Retinal pigment epithelial cell (primary cell): ENCODE data around the gene EMX1.

Experiments
- DNase-seq: peaks from one replicate; pipeline ENCODE4 v3.0.0-alpha.2; 2010; ENCODE audit warnings: low read depth
- H3K4me3 ChIP-seq: 2 replicates; pipeline ENCODE4 v1.5.1; 2011; ENCODE audit warnings: mild to moderate bottlenecking, low read length, control low read depth, moderate library complexity
- TF ChIP-seq, protein P1 (sequence below): conservative IDR thresholded peaks from 2 replicates; pipeline ENCODE4 v1.5.1; 2011; ENCODE audit warnings: low read depth, low read length, control low read depth, inconsistent platforms

The EMX1 gene

DNA sequence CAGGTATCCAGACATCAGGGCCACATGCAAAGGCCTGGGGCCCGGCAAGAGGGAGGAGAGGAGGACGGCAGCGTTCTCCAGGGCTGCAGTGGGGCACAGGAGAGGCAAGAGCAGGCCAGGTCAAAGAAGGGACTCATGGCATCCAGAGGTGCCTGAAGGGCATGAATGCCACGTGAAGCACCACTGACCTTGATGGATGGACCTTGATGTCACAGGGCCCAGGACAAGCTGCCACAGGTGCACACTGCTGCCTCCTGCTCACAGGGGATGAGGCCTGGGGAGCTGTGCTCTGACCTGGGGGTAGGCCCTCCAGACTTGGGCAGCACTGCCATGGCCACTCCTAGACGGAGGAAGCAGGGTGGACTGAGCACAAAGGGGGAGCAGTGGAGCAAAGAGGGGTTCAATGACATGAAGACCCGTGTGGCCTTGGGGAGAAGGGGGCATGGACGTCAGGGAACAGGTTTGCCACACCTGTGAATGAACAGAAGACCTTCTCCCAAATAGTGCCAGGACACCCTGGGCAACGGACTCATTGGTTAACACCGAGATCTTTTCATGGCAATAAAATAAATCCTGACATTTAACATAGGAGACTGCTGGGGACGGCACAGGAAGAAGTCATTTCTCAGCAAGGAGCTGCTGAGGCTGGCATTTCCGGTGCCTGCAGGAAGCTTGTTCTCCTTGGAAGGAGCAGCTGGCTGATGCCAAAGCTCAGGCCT lies 65.6 kb downstream of the EMX1 start:
- TF ChIP-seq, protein P1, sequence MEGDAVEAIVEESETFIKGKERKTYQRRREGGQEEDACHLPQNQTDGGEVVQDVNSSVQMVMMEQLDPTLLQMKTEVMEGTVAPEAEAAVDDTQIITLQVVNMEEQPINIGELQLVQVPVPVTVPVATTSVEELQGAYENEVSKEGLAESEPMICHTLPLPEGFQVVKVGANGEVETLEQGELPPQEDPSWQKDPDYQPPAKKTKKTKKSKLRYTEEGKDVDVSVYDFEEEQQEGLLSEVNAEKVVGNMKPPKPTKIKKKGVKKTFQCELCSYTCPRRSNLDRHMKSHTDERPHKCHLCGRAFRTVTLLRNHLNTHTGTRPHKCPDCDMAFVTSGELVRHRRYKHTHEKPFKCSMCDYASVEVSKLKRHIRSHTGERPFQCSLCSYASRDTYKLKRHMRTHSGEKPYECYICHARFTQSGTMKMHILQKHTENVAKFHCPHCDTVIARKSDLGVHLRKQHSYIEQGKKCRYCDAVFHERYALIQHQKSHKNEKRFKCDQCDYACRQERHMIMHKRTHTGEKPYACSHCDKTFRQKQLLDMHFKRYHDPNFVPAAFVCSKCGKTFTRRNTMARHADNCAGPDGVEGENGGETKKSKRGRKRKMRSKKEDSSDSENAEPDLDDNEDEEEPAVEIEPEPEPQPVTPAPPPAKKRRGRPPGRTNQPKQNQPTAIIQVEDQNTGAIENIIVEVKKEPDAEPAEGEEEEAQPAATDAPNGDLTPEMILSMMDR, result no peak
- no peak for DNase-seq
- H3K4me3 ChIP-seq, result no peak overlapping the region

DNA sequence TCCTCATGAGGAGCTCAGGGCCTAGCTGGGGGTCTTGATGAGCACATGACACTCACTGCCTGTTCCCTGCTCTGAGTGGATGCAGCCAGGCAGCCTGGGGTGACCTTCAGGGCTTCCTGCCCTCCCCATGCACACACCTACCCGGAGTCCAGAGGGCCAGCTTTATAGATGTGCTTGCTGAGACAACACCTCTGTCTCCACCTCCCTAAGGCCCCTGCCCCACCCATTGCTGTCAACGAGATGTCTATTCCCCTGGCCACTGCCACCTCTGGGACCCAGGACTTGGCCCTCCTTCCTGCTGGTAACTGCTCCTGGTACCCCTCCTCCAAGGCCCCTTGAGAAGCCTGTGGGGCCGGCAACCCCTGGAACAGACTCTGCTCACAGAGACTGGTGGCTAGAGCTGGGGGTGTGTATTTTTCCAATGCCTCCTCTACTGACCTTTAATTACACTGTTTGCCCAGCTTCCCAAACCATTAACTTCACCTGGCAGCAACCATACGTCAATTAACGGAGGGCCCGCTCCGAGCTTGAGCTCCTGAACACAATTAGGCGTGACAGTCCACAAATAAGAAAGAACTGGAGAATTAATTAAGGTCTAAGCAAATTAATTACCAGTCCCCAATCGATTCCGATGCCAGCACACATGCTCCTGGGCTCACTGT lies 66.3 kb downstream of the EMX1 start:
- no peak overlapping the region for H3K4me3 ChIP-seq
- TF ChIP-seq, protein P1, result no peak
- DNase-seq, result no peak

DNA sequence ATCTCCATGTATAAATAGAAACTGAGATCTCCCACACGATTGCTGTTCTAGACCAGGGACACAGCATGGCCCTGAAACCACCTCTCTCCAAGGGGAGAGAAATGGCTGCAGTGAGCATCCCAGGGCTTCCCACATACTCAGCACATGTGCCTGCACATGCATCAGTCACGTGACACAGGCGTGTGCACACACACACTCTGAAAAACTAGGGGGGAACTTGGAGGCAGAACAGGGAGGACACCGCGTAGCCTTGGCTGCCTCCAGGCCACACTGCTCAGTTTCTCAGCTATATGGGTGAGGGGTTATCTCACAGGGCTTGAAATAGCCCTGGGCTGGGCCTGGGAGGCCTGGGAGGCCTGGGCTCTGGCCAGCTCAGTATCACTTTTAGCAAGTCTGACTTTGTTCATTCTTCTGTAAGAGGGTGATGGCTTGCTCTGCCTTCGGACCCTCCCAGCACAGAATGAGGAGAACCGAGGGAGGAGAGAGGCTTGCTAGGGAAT lies 66.9 kb downstream of the EMX1 start:
- TF ChIP-seq, protein P1, result no peak
- DNase-seq, result no peak

More for the DNA sequence above, 66.9 kb downstream of the EMX1 start:
- no peak overlapping the region for H3K4me3 ChIP-seq
